Mesenchymal stem cell (in vitro differentiated cells and primary cell): Measurements from ENCODE around the gene TTC6.
A peak's percentile ranks its signal among the peaks of the same experiment; 100 is the strongest.

ENCODE experiments used
- DNase-seq: peaks from one replicate; pipeline ENCODE4 v3.0.0-alpha.2; 2013
- H2AFZ ChIP-seq: one replicate; pipeline ENCODE4 v1.6.1; 2013; ENCODE audit warnings: low read depth, mild to moderate bottlenecking, control low read depth, inconsistent platforms, low read length, moderate library complexity
- H2AK5ac ChIP-seq: 2 replicates; pipeline ENCODE4 v1.6.1; 2013; ENCODE audit warnings: low read length, moderate library complexity, mild to moderate bottlenecking, inconsistent platforms; ENCODE audit not compliant: severe bottlenecking
- H2BK120ac ChIP-seq: one replicate; pipeline ENCODE4 v1.6.1; 2013; ENCODE audit warnings: low read depth, mild to moderate bottlenecking, inconsistent platforms, low read length, moderate library complexity
- H2BK12ac ChIP-seq, 2 experiments: one replicate each; pipeline ENCODE4 v1.6.1; 2013; ENCODE audit warnings: inconsistent platforms in 2 of 2, low read length in 2 of 2, mild to moderate bottlenecking in 2 of 2, moderate library complexity in 2 of 2, control low read depth in 1 of 2
- H2BK15ac ChIP-seq: one replicate; pipeline ENCODE4 v1.6.1; 2013; ENCODE audit warnings: mild to moderate bottlenecking, low read depth, inconsistent platforms; ENCODE audit not compliant: poor library complexity, severe bottlenecking
- H2BK5ac ChIP-seq: 2 replicates; pipeline ENCODE4 v1.6.1; 2013; ENCODE audit warnings: low read depth, mild to moderate bottlenecking, low read length, control low read depth, inconsistent platforms; ENCODE audit not compliant: poor library complexity, severe bottlenecking
- H3K14ac ChIP-seq, 2 experiments: one replicate each; pipeline ENCODE4 v1.6.1; 2013; ENCODE audit warnings: inconsistent platforms in 2 of 2, low read length in 2 of 2, control low read depth in 1 of 2, mild to moderate bottlenecking in 1 of 2, moderate library complexity in 1 of 2
- H3K18ac ChIP-seq, 2 experiments: one replicate each; pipeline ENCODE4 v1.6.1; 2013; ENCODE audit warnings: inconsistent platforms in 2 of 2, low read length in 2 of 2, control low read depth in 1 of 2, low read depth in 1 of 2, mild to moderate bottlenecking in 1 of 2
- H3K23ac ChIP-seq, 2 experiments: one replicate each; pipeline ENCODE4 v1.6.1; 2013; ENCODE audit warnings: inconsistent platforms in 2 of 2, low read length in 2 of 2, mild to moderate bottlenecking in 2 of 2, moderate library complexity in 2 of 2, control low read depth in 1 of 2
- H3K27ac ChIP-seq: 2 replicates; pipeline ENCODE4 v1.5.1; 2013; ENCODE audit warnings: mild to moderate bottlenecking, moderate library complexity, low read length, control low read depth, inconsistent platforms; ENCODE audit not compliant: poor library complexity, severe bottlenecking
- H3K27me3 ChIP-seq, 2 experiments: 2 replicates each; pipeline versions ENCODE4 v1.6.1 to v1.7.0; 2013; ENCODE audit warnings: low read length in 2 of 2, mild to moderate bottlenecking in 2 of 2, moderate library complexity in 2 of 2, control low read depth in 1 of 2, inconsistent platforms in 1 of 2; ENCODE audit not compliant: control insufficient read depth in 1 of 2, insufficient read depth in 1 of 2
- H3K36me3 ChIP-seq, 2 experiments: 2 replicates each; pipeline versions ENCODE4 v1.6.1 to v1.7.0; 2013; ENCODE audit warnings: low read length in 2 of 2, control low read depth in 1 of 2, inconsistent platforms in 1 of 2, low read depth in 1 of 2, mild to moderate bottlenecking in 1 of 2; ENCODE audit not compliant: insufficient read depth in 2 of 2, control insufficient read depth in 1 of 2
- H3K4ac ChIP-seq, 2 experiments: one replicate each; pipeline ENCODE4 v1.6.1; 2013; ENCODE audit warnings: inconsistent platforms in 2 of 2, low read length in 2 of 2, mild to moderate bottlenecking in 2 of 2, moderate library complexity in 2 of 2, control low read depth in 1 of 2, low read depth in 1 of 2
- H3K4me1 ChIP-seq: 2 replicates; pipeline ENCODE4 v1.6.1; 2013; ENCODE audit warnings: low read depth, low read length, control low read depth; ENCODE audit not compliant: control insufficient read depth, insufficient read depth
- H3K4me2 ChIP-seq: 2 replicates; pipeline ENCODE4 v1.6.1; 2013; ENCODE audit warnings: low read length, mild to moderate bottlenecking, inconsistent platforms; ENCODE audit not compliant: poor library complexity, severe bottlenecking
- H3K4me3 ChIP-seq, 2 experiments: 2 replicates each; pipeline versions ENCODE4 v1.5.1 to v1.7.0; 2013; ENCODE audit warnings: low read length in 2 of 2, mild to moderate bottlenecking in 2 of 2, control low read depth in 1 of 2, low read depth in 1 of 2; ENCODE audit not compliant: insufficient read depth in 1 of 2
- H3K79me1 ChIP-seq: replicated peaks from 2 replicates; pipeline ENCODE4 v1.6.1; 2013; ENCODE audit warnings: mild to moderate bottlenecking, control low read depth, low read length, inconsistent platforms; ENCODE audit not compliant: poor library complexity, severe bottlenecking
- H3K9ac ChIP-seq: 2 replicates; pipeline ENCODE4 v1.7.0; 2013; ENCODE audit warnings: mild to moderate bottlenecking, low read length, moderate library complexity
- H3K9me3 ChIP-seq: 2 replicates; pipeline ENCODE4 v1.7.0; 2013; ENCODE audit warnings: mild to moderate bottlenecking, low read length; ENCODE audit not compliant: control insufficient read depth
- H4K8ac ChIP-seq: one replicate; pipeline ENCODE4 v1.6.1; 2013; ENCODE audit warnings: inconsistent platforms, mild to moderate bottlenecking, low read length, moderate library complexity
- H4K91ac ChIP-seq: one replicate; pipeline ENCODE4 v1.6.1; 2013; ENCODE audit warnings: mild to moderate bottlenecking, low read length, inconsistent platforms
- WGBS: methylation state at CpG from one replicate; pipeline ENCODE4 v1.1.7; 2013; ENCODE audit warnings: mixed read lengths; 5-methylcytosine and 5-hydroxymethylcytosine counted together

TTC6 gene

GRCh38 chr14:37588667-37588955 is 6.8 kb upstream of the TTC6 start:
- peaks cover 37% of the 10 kb centered on the region for H3K4me1 ChIP-seq
- no peak overlapping the region for H2AK5ac ChIP-seq
- no peak overlapping the region for H2AFZ ChIP-seq
- peak; percentile 20 for DNase-seq
- no peak overlapping the region for H2BK12ac ChIP-seq
- no peak overlapping the region for H4K8ac ChIP-seq
- H3K4me2 ChIP-seq = peak overlapping the region; percentile 78
- H3K4ac ChIP-seq = no peak overlapping the region
- no peak overlapping the region for H2BK120ac ChIP-seq
- no peak overlapping the region for H3K18ac ChIP-seq
- peaks cover 0 to 6% of the 10 kb centered on the region in 2 experiments for H3K36me3 ChIP-seq
- H3K79me1 ChIP-seq = no peaks in the 10 kb centered on the region
- 0% methylated on average over 5 of the region's 6 CpGs for WGBS
- H2BK15ac ChIP-seq = no peak overlapping the region
- H3K9ac ChIP-seq = no peak overlapping the region
- H3K27me3 ChIP-seq = peaks cover 88 to 96% of the 10 kb centered on the region in 2 experiments
- no peak overlapping the region for H3K14ac ChIP-seq
- H3K4me3 ChIP-seq = no peak overlapping the region
- H4K91ac ChIP-seq = no peak overlapping the region
- H3K9me3 ChIP-seq = no peaks in the 10 kb centered on the region
- no peak overlapping the region for H3K27ac ChIP-seq
- no peak overlapping the region for H2BK5ac ChIP-seq
- no peak overlapping the region for H3K23ac ChIP-seq

- Histone ChIP-seq H2BK15ac (no peak overlapping the region), H3K27ac (no peak overlapping the region), H3K18ac (no peak overlapping the region), H3K23ac (no peak overlapping the region), H3K4me2 (no peak overlapping the region), H3K9ac (no peak overlapping the region), H3K79me1 (no peaks in the 10 kb centered on the region), H3K36me3 (peaks cover 0 to 4% of the 10 kb centered on the region in 2 experiments), H3K4ac (no peak overlapping the region), H2BK120ac (no peak overlapping the region), H2BK5ac (no peak overlapping the region), H4K8ac (no peak overlapping the region), H3K4me3 (no peak overlapping the region), H4K91ac (no peak overlapping the region), H3K9me3 (no peaks in the 10 kb centered on the region), H3K27me3 (peaks cover 83 to 94% of the 10 kb centered on the region in 2 experiments), H3K4me1 (peaks cover 34% of the 10 kb centered on the region), H2BK12ac (no peak overlapping the region), H2AK5ac (no peak overlapping the region), H2AFZ (no peak overlapping the region), H3K14ac (no peak overlapping the region)
- under 1% methylated on average over 13 of the region's 16 CpGs for WGBS
- DNase-seq = peak; percentile 13
Measured at GRCh38 chr14:37588956-37589714, 6.3 kb upstream of the TTC6 start.

- H2BK5ac ChIP-seq = no peak overlapping the region
- H3K4me3 ChIP-seq = no peak overlapping the region
- H3K4me1 ChIP-seq = peaks cover 32% of the 10 kb centered on the region
- no peak overlapping the region for H2AK5ac ChIP-seq
- no peak overlapping the region for H3K4me2 ChIP-seq
- H3K9ac ChIP-seq = no peak overlapping the region
- no peak overlapping the region for H2BK120ac ChIP-seq
- no peaks in the 10 kb centered on the region for H3K79me1 ChIP-seq
- no peak overlapping the region for H3K14ac ChIP-seq
- no peak overlapping the region for H4K91ac ChIP-seq
- H3K9me3 ChIP-seq = no peaks in the 10 kb centered on the region
- peaks cover 0 to 4% of the 10 kb centered on the region in 2 experiments for H3K36me3 ChIP-seq
- H3K27ac ChIP-seq = no peak overlapping the region
- no peak overlapping the region for H3K4ac ChIP-seq
- no peak overlapping the region for H2AFZ ChIP-seq
- no peak overlapping the region for H4K8ac ChIP-seq
- DNase-seq = peak; percentile 1
- H3K18ac ChIP-seq = no peak overlapping the region
- H3K27me3 ChIP-seq = peaks cover 76 to 87% of the 10 kb centered on the region in 2 experiments
- 43% methylated on average over 2 of the region's 6 CpGs for WGBS
- no peak overlapping the region for H2BK12ac ChIP-seq
- H2BK15ac ChIP-seq = no peak overlapping the region
- H3K23ac ChIP-seq = no peak overlapping the region
Measured at GRCh38 chr14:37589715-37590427, 5.6 kb upstream of the TTC6 start.

- Histone ChIP-seq H3K36me3 (peaks cover 0 to 4% of the 10 kb centered on the region in 2 experiments), H3K23ac (no peak overlapping the region), H4K8ac (no peak overlapping the region), H3K4me1 (peaks cover 33% of the 10 kb centered on the region), H2AFZ (no peak overlapping the region), H3K4me3 (no peak overlapping the region), H2BK15ac (no peak overlapping the region), H3K18ac (no peak overlapping the region), H2AK5ac (no peak overlapping the region), H3K9ac (no peak overlapping the region), H2BK12ac (no peak overlapping the region), H3K4me2 (no peak overlapping the region), H3K79me1 (no peaks in the 10 kb centered on the region), H3K27ac (no peak overlapping the region), H3K4ac (no peak overlapping the region), H3K9me3 (no peaks in the 10 kb centered on the region), H2BK120ac (no peak overlapping the region), H3K14ac (no peak overlapping the region), H3K27me3 (peaks cover 72 to 82% of the 10 kb centered on the region in 2 experiments), H2BK5ac (no peak overlapping the region), H4K91ac (no peak overlapping the region)
- no CpG with 5 or more reads among the region's 4 CpGs for WGBS
- DNase-seq = peak; percentile 3
Measured at GRCh38 chr14:37590428-37591139, 4.8 kb upstream of the TTC6 start.
